DND-41 (cell line): ENCODE data around the gene CFLAR.

ENCODE experiments used
- EZH2 ChIP-seq: IDR thresholded peaks from 3 replicates; pipeline ENCODE4 v1.6.1; 2012; ENCODE audit warnings: borderline replicate concordance, low read depth, mild to moderate bottlenecking, moderate library complexity, low read length, inconsistent platforms; ENCODE audit not compliant: severe bottlenecking
- TF ChIP-seq, protein P1 (sequence below): IDR thresholded peaks from 2 replicates; pipeline ENCODE4 v1.5.1; 2012; ENCODE audit warnings: borderline replicate concordance, low read length, moderate library complexity, mild to moderate bottlenecking; ENCODE audit not compliant: poor library complexity, severe bottlenecking; ENCODE audit errors: extremely low read depth

DNA sequence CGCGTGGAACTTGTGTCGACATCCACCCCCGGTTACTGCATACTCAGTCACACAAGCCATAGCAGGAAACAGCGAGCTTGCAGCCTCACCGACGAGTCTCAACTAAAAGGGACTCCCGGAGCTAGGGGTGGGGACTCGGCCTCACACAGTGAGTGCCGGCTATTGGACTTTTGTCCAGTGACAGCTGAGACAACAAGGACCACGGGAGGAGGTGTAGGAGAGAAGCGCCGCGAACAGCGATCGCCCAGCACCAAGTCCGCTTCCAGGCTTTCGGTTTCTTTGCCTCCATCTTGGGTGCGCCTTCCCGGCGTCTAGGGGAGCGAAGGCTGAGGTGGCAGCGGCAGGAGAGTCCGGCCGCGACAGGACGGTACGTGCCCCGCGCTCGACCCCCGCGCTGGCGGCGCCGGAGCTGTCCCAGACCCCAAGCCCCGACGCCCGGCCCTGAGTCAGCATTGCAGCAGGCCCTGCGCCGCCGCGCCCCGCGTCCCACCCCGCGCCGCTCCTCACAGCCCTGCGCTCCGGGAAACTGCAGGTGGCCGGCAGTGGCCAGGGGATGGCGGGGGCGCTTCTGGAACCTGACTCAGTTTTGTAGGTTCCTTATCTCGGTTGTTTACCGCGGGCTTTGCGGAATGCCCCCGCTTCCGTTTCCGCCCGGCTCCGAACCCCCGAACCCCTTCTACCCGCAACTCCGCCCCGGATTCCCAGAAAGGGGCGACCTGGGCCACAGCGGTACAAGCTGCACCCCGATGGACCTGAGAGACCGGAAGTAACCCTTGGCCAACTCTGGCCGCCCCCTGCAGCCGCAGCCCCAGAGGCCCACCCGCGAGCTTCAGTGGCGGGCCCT, at the start of gene CFLAR:
- TF ChIP-seq, protein P1, sequence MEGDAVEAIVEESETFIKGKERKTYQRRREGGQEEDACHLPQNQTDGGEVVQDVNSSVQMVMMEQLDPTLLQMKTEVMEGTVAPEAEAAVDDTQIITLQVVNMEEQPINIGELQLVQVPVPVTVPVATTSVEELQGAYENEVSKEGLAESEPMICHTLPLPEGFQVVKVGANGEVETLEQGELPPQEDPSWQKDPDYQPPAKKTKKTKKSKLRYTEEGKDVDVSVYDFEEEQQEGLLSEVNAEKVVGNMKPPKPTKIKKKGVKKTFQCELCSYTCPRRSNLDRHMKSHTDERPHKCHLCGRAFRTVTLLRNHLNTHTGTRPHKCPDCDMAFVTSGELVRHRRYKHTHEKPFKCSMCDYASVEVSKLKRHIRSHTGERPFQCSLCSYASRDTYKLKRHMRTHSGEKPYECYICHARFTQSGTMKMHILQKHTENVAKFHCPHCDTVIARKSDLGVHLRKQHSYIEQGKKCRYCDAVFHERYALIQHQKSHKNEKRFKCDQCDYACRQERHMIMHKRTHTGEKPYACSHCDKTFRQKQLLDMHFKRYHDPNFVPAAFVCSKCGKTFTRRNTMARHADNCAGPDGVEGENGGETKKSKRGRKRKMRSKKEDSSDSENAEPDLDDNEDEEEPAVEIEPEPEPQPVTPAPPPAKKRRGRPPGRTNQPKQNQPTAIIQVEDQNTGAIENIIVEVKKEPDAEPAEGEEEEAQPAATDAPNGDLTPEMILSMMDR: no peak
- no peak for TF ChIP-seq EZH2
